HG03025 (cell line): ENCODE measurements around the gene EIF3K.
"Not testable (repeated sequence)": the region's sequence is repeated elsewhere in the genome, so short reads cannot be mapped to it uniquely, and the experiment has no call there.

ENCODE experiments used
- ATAC-seq: cut with Tn5 transposase; IDR thresholded peaks from one replicate; pipeline ENCODE4 v1.9.1; 2021; ENCODE audit warnings: mild to moderate bottlenecking, moderate library complexity; ENCODE audit not compliant: unreplicated experiment, low FRiP score

The EIF3K gene

GRCh38 chr19:38617764-38618589 is 1.0 kb upstream of the EIF3K start, which contains the start of gene MAP4K1:
MAP4K1 (minus strand) TSS chr19:38617953; CDS start chr19:38617895, 58 bp downstream.
- ATAC-seq, result peak; percentile 40

GRCh38 chr19:38619361-38620174 is 580 bp downstream of the EIF3K start:
- ATAC-seq, result peak; percentile 1

- no peak for ATAC-seq
Observed at GRCh38 chr19:38624822-38625221, 5.8 kb downstream of the EIF3K start.

- no peak for ATAC-seq
Observed at GRCh38 chr19:38626401-38626800, 7.4 kb downstream of the EIF3K start.

GRCh38 chr19:38629568-38629967 is 10.6 kb downstream of the EIF3K start:
- ATAC-seq, result no peak

- ATAC-seq, result not testable (repeated sequence)
Observed at GRCh38 chr19:38631301-38631700, 12.3 kb downstream of the EIF3K start.

- not testable (repeated sequence) for ATAC-seq
Observed at GRCh38 chr19:38631811-38632475, 13.0 kb downstream of the EIF3K start.

GRCh38 chr19:38632476-38633213 is 13.7 kb downstream of the EIF3K start:
- no peak for ATAC-seq

GRCh38 chr19:38634757-38635482 is 15.9 kb downstream of the EIF3K start:
- no peak for ATAC-seq

GRCh38 chr19:38635483-38636399 is 16.8 kb downstream of the EIF3K start:
- ATAC-seq, result no peak

GRCh38 chr19:38638461-38638860 is 19.5 kb downstream of the EIF3K start:
- no peak for ATAC-seq

GRCh38 chr19:38639679-38640078 is 20.7 kb downstream of the EIF3K start:
- ATAC-seq, result no peak

- ATAC-seq, result no peak
Observed at GRCh38 chr19:38640368-38640767, 21.4 kb downstream of the EIF3K start.

GRCh38 chr19:38642176-38642575 is 23.2 kb downstream of the EIF3K start:
- ATAC-seq, result no peak

- no peak for ATAC-seq
Observed at GRCh38 chr19:38644719-38645118, 25.7 kb downstream of the EIF3K start.

- ATAC-seq, result peak; percentile 78
Observed at GRCh38 chr19:38647368-38647965, 28.5 kb downstream of the EIF3K start, which contains the start of gene ACTN4. ACTN4 (plus strand) TSS chr19:38647649; CDS start chr19:38647746, 97 bp downstream.

- no peak for ATAC-seq
Observed at GRCh38 chr19:38647966-38648768, 29.2 kb downstream of the EIF3K start.
